Vagina (tissue), 2 donors: Measurements from ENCODE around the gene PSD2. TPM values are rescaled to one million over a fixed set of nuclear protein-coding genes. Genes with fewer than 3 reads are reported as not detected.
"Not testable (repeated sequence)": the region's sequence is repeated elsewhere in the genome, so short reads cannot be mapped to it uniquely, and the experiment has no call there.

Experiments
- DNase-seq, 2 donors: peaks; one replicate each; pipeline ENCODE4 v3.0.0-alpha.2; 2017; ENCODE audit errors: extremely low spot score in 2 of 2
- H3K27ac ChIP-seq: fragments of 200-600 bp; sonication (generic); one replicate; pipeline ENCODE4 v1.5.1; 2019
- H3K27me3 ChIP-seq: fragments of 200-600 bp; sonication (generic); one replicate; pipeline ENCODE4 v1.5.1; 2019
- H3K36me3 ChIP-seq, 2 donors: fragments of 200-600 bp; sonication (generic); one replicate each; pipeline ENCODE4 v1.5.1; 2017 to 2019
- H3K4me1 ChIP-seq: fragments of 200-600 bp; sonication (generic); one replicate; pipeline ENCODE4 v1.5.1; 2019
- H3K4me3 ChIP-seq, 2 donors: fragments of 200-600 bp; sonication (generic); 1 replicate in 1 of 2; 2 replicates in 1 of 2; pipeline ENCODE4 v1.5.1; 2016 to 2019
- H3K9me3 ChIP-seq: fragments of 200-600 bp; sonication (generic); one replicate; pipeline ENCODE4 v1.5.1; 2019
- POLR2A ChIP-seq, 2 donors: fragments of 450-650 bp; IDR thresholded peaks; one replicate each; pipeline ENCODE4 v1.6.1; 2017; ENCODE audit warnings: antibody characterized with exemption in 2 of 2, mild to moderate bottlenecking in 2 of 2, moderate library complexity in 2 of 2
- POLR2AphosphoS5 ChIP-seq, 2 donors: sonication (generic); formaldehyde crosslinking; IDR thresholded peaks; one replicate each; pipeline ENCODE4 v1.9.0; 2017; ENCODE audit warnings: antibody characterized with exemption in 2 of 2, mild to moderate bottlenecking in 2 of 2, low read depth in 1 of 2; ENCODE audit not compliant: insufficient read depth in 1 of 2
- intact Hi-C: fragments of 100-400 bp; cut with DNase I; formaldehyde crosslinking; loops from one replicate; pipeline ENCODE4 v1.15.1; 2023
- total RNA-seq: library from RNA; depleted of rRNA; stranded (reverse); fragments of >200 nt; gene quantifications from one replicate; pipeline ENCODE4 v1.2.3, GENCODE V29; 2016
- TF ChIP-seq, protein P1 (sequence below), 3 experiments: fragments of 450-650 bp in 2 of 3; fragments of 200-600 bp in 1 of 3; sonication (generic) in 1 of 3; IDR thresholded peaks; one replicate each; pipeline ENCODE4 v1.5.1; 2017 to 2019; ENCODE audit warnings: antibody characterized with exemption in 3 of 3, mild to moderate bottlenecking in 2 of 3, moderate library complexity in 2 of 3

The PSD2 gene
- total RNA-seq, 1 donor from 2014 or later = 0.25 TPM

DNA sequence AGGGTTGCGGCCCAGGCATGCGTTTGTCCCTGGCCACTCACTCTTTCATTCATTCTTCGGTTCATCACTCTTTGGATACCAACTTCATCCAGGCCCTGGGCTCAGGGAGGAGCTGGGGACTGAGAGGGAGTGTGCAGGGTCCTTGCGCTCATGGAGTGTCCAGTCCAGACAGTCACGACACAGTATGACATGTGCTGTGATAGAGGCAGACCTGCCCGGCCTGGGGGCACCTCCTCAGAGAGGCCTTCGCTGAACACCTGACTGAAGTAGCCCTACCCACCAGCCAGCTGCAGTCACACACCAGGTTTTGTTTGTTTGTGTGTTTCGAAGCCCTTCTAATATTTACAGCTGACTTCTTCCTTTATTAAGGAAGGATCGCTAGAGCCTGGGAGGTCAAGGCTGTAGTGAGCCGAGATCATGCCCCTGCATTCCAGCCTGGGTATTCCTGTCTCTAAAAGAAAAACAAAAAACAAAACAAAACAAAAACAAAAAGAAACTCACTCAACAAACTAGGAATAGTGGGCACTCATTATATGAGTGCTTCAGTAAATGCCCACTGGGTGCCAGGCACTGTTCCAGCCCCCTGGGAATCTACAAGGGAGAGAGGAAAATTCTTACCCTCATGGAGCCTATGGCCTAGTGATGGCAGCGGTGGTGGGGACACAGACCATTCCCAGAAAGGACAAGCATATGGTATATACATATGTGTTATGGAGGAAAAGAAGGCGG, 6.3 kb upstream of the PSD2 start:
- H3K9me3 ChIP-seq = no peaks in the 10 kb centered on the region
- no peaks in the 10 kb centered on the region for H3K27me3 ChIP-seq
- H3K4me3 ChIP-seq = no peak overlapping the region
- intact Hi-C loops = loop anchor here (5.0 kb wide), 2 partner anchors 58 to 178 kb away; no protein-coding TSS in a partner anchor
- DNase-seq = no peak
- H3K27ac ChIP-seq = peak overlapping the region; percentile 79
- H3K4me1 ChIP-seq = peaks cover 12% of the 10 kb centered on the region
- TF ChIP-seq POLR2A (IDR thresholded peaks at IDR 0.05) (no peak), POLR2AphosphoS5 (IDR thresholded peaks at IDR 0.05; ENCODE audit: insufficient read depth in 1 of 2, low read depth in 1 of 2) (no peak)
- TF ChIP-seq, protein P1, sequence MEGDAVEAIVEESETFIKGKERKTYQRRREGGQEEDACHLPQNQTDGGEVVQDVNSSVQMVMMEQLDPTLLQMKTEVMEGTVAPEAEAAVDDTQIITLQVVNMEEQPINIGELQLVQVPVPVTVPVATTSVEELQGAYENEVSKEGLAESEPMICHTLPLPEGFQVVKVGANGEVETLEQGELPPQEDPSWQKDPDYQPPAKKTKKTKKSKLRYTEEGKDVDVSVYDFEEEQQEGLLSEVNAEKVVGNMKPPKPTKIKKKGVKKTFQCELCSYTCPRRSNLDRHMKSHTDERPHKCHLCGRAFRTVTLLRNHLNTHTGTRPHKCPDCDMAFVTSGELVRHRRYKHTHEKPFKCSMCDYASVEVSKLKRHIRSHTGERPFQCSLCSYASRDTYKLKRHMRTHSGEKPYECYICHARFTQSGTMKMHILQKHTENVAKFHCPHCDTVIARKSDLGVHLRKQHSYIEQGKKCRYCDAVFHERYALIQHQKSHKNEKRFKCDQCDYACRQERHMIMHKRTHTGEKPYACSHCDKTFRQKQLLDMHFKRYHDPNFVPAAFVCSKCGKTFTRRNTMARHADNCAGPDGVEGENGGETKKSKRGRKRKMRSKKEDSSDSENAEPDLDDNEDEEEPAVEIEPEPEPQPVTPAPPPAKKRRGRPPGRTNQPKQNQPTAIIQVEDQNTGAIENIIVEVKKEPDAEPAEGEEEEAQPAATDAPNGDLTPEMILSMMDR (IDR thresholded peaks at IDR 0.05) = no peak
- H3K36me3 ChIP-seq = no peaks in the 10 kb centered on the region

DNA sequence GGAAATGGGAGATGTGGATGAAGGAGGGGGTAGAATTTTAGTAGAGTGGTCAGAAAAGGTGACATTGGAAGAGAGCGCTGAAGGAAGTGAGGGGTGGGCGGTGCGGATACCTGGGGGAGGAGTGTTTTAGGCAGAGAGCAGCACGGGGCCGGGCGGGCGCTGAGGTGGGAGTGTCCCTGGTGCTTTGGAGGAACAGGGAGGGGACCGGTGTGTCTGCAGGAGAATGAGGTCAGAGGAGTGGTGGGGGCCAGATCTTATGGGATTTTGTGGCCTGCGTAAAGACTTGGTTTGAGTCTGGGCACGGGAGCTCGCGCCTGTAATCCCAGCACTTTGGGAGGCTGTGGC, 5.8 kb upstream of the PSD2 start:
- no peak for TF ChIP-seq POLR2A (IDR thresholded peaks at IDR 0.05)
- Histone ChIP-seq H3K36me3 (no peaks in the 10 kb centered on the region), H3K27ac (no peak overlapping the region), H3K4me3 (no peak overlapping the region), H3K4me1 (peaks cover 12% of the 10 kb centered on the region), H3K9me3 (no peaks in the 10 kb centered on the region), H3K27me3 (no peaks in the 10 kb centered on the region)
- intact Hi-C loops = loop anchor here (5.0 kb wide), 2 partner anchors 57 to 177 kb away; no protein-coding TSS in a partner anchor
- DNase-seq = no peak

DNA sequence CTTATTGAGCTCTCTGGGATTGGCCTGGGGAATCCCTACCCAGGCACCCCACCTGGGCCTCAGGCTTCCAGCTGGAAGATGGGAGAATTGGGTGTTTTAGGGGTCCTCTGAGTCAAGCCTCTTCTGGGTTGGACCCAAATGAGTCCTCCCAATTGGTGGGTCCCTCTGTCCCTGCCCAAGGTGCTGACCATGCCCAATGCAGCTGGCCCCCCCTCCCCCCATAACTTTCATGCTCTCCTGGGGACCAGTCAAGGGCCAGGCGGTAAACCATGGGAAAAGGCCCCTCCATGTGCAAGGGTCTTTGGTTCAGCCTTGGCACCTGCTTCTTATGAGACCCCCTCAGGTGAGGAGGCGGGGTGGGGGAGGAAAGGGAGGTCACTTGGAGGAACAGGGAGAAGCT, 3.4 kb upstream of the PSD2 start:
- intact Hi-C loops = no loop called here
- Histone ChIP-seq H3K9me3 (no peaks in the 10 kb centered on the region), H3K27ac (no peak overlapping the region), H3K4me3 (no peak overlapping the region), H3K4me1 (peaks cover 23% of the 10 kb centered on the region), H3K27me3 (peaks cover 4% of the 10 kb centered on the region), H3K36me3 (no peaks in the 10 kb centered on the region)
- TF ChIP-seq POLR2A (IDR thresholded peaks at IDR 0.05) (no peak), POLR2AphosphoS5 (IDR thresholded peaks at IDR 0.05; ENCODE audit: insufficient read depth in 1 of 2, low read depth in 1 of 2) (no peak)
- TF ChIP-seq, protein P1 (IDR thresholded peaks at IDR 0.05) = no peak
- no peak for DNase-seq

DNA sequence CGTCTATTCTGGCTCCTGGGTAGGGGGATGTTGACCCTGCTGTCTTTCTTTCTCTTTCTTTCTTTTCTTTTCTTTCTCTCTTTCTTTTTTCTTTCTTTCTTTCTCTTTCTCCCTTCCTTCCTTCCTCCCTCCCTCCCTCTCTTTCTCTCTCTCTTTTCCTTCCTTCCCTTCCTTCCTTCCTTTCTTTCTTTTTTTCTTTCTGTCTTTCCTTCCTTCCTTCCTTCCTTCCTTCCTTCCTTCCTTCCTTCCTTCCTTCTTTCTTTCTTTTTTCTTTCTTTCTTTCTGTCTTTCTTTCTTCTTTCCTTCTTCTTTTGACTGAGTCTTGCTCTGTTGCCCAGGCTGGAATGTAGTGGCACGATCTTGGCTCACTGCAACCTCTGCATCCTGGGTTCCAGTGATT, 3.0 kb upstream of the PSD2 start:
- H3K4me1 ChIP-seq = peaks cover 23% of the 10 kb centered on the region
- H3K9me3 ChIP-seq, H3K27me3 ChIP-seq, DNase-seq, H3K27ac ChIP-seq, intact Hi-C loops, H3K36me3 ChIP-seq, H3K4me3 ChIP-seq: not testable (repeated sequence)

DNA sequence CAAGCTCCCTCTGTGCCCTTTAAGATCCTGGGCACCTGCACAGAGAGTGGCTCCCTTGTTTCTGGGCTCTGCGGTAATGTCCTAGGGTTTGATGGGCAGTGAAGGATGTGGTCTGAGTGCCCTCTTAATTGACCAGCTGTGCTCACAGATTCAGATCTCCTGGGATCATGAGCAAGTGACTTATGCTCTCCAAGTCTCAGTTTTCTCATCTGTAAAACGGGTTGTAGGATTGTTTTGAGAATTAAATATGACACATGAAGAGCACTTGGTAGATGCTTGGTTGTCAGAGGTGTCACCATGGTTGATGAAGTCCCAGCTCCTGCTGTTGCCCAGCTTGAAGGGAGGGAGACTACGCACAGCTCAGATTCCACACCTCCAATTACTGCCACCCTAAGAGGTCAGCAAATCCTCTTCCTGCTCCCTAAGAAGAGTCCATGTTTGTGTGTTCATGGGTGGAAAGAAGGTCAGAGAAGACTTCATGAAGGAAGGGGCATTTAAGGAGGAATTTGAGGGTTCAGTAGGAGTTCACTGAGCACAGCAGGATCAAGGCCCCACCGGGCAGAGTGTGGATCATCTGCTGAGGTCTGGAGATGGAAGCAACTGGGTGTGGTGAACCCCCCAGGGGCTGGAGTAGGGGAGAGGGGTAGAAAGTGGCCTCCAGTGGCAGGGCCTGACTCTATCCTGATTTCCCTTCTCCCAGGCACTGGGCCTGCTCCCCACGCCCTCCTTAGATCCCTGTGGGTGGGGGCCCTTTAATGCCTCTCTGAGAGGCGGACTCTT, 1.4 kb upstream of the PSD2 start:
- H3K4me3 ChIP-seq = no peak overlapping the region
- no peak for TF ChIP-seq POLR2A (IDR thresholded peaks at IDR 0.05)
- TF ChIP-seq, protein P1 (IDR thresholded peaks at IDR 0.05) = no peak
- no peak for TF ChIP-seq POLR2AphosphoS5 (IDR thresholded peaks at IDR 0.05; ENCODE audit: insufficient read depth in 1 of 2, low read depth in 1 of 2)
- H3K27ac ChIP-seq = no peak overlapping the region
- no peaks in the 10 kb centered on the region for H3K9me3 ChIP-seq
- no peaks in the 10 kb centered on the region for H3K36me3 ChIP-seq
- H3K4me1 ChIP-seq = peaks cover 11% of the 10 kb centered on the region
- intact Hi-C loops = no loop called here
- H3K27me3 ChIP-seq = peaks cover 4% of the 10 kb centered on the region
- no peak for DNase-seq
